ENCODE results near the gene SCAMP2. TPM values are rescaled to one million over a fixed set of nuclear protein-coding genes. Genes with fewer than 3 reads are reported as not detected.

Gene SCAMP2
- total and polyA plus RNA-seq, 5 donors from 2014 or later, result 107 to 194 (median 152) TPM

GRCh38 chr15:74878273-74878672 is 5.1 kb upstream of the SCAMP2 start:
- Mint-ChIP-seq H3K27me3 (no peaks in the 10 kb centered on the region), H3K9me3 (peaks cover 0 to 2% (median 0%) of the 10 kb centered on the region in 7 donors), H3K4me3 (no peak overlapping the region), H3K4me1 (peaks cover 0 to 15% (median 5%) of the 10 kb centered on the region in 4 donors), H3K27ac (peak overlapping the region in 1 of 3 donors; percentile 60), H3K36me3 (no peaks in the 10 kb centered on the region)
- Histone ChIP-seq H3K36me3 (ENCODE audit: control insufficient read depth, insufficient read depth, low read length) (no peaks in the 10 kb centered on the region), H3K27ac (ENCODE audit: insufficient read depth, low read length, poor library complexity, severe bottlenecking) (no peak overlapping the region), H3K27me3 (ENCODE audit: control insufficient read depth, insufficient read depth, low read length) (no peaks in the 10 kb centered on the region), H3K4me1 (ENCODE audit: control insufficient read depth, insufficient read depth, low read length, poor library complexity, severe bottlenecking) (peaks cover 9% of the 10 kb centered on the region), H3K4me3 (ENCODE audit: low read depth, low read length) (no peak overlapping the region), H3K9me3 (ENCODE audit: control insufficient read depth in 2 of 2, low read length in 2 of 2) (no peaks in the 10 kb centered on the region)
- ATAC-seq (ENCODE audit: low read depth in 2 of 2) (no peak), DNase-seq (no peak)

GRCh38 chr15:74873756-74874424 is 725 bp upstream of the SCAMP2 start:
- Histone ChIP-seq H3K9me3 (ENCODE audit: control insufficient read depth in 2 of 2, low read length in 2 of 2) (no peaks in the 10 kb centered on the region), H3K4me1 (ENCODE audit: control insufficient read depth, insufficient read depth, low read length, poor library complexity, severe bottlenecking) (peaks cover 43% of the 10 kb centered on the region), H3K27ac (ENCODE audit: insufficient read depth, low read length, poor library complexity, severe bottlenecking) (peak overlapping the region; percentile 93), H3K27me3 (ENCODE audit: control insufficient read depth, insufficient read depth, low read length) (no peaks in the 10 kb centered on the region), H3K4me3 (ENCODE audit: low read depth, low read length) (peak overlapping the region; percentile 71), H3K36me3 (ENCODE audit: control insufficient read depth, insufficient read depth, low read length) (no peaks in the 10 kb centered on the region)
- peaks cover 0 to 2% (median 0%) of the 10 kb centered on the region in 7 donors for H3K9me3 Mint-ChIP-seq
- H3K36me3 Mint-ChIP-seq, result peaks cover 6% of the 10 kb centered on the region
- DNase-seq (no peak), ATAC-seq (ENCODE audit: low read depth in 2 of 2) (no peak)
- H3K27me3 Mint-ChIP-seq, result no peaks in the 10 kb centered on the region
- H3K4me1 Mint-ChIP-seq, result peaks cover 6 to 50% (median 31%) of the 10 kb centered on the region in 4 donors
- H3K27ac Mint-ChIP-seq, result peak overlapping the region; percentile 96 to 99 (median 96)
- H3K4me3 Mint-ChIP-seq, result peak overlapping the region; percentile 97 to 100 (median 98)

GRCh38 chr15:74872702-74873035 is 496 bp downstream of the SCAMP2 start:
- Histone ChIP-seq H3K27ac (ENCODE audit: insufficient read depth, low read length, poor library complexity, severe bottlenecking) (peak overlapping the region; percentile 93), H3K4me3 (ENCODE audit: low read depth, low read length) (peak overlapping the region; percentile 94), H3K4me1 (ENCODE audit: control insufficient read depth, insufficient read depth, low read length, poor library complexity, severe bottlenecking) (peaks cover 55% of the 10 kb centered on the region), H3K9me3 (ENCODE audit: control insufficient read depth in 2 of 2, low read length in 2 of 2) (no peaks in the 10 kb centered on the region), H3K36me3 (ENCODE audit: control insufficient read depth, insufficient read depth, low read length) (peaks cover 9% of the 10 kb centered on the region), H3K27me3 (ENCODE audit: control insufficient read depth, insufficient read depth, low read length) (no peaks in the 10 kb centered on the region)
- Mint-ChIP-seq H3K4me3 (peak overlapping the region; percentile 97 to 100 (median 98)), H3K27ac (peak overlapping the region; percentile 96 to 99 (median 96)), H3K27me3 (no peaks in the 10 kb centered on the region), H3K9me3 (no peaks in the 10 kb centered on the region), H3K36me3 (peaks cover 13% of the 10 kb centered on the region), H3K4me1 (peaks cover 11 to 62% (median 42%) of the 10 kb centered on the region in 4 donors)
- no peak for DNase-seq
- no peak for ATAC-seq (ENCODE audit: low read depth in 2 of 2)

- Histone ChIP-seq H3K4me3 (ENCODE audit: low read depth, low read length) (peak overlapping the region; percentile 72), H3K36me3 (ENCODE audit: control insufficient read depth, insufficient read depth, low read length) (peaks cover 12% of the 10 kb centered on the region), H3K27me3 (ENCODE audit: control insufficient read depth, insufficient read depth, low read length) (no peaks in the 10 kb centered on the region), H3K27ac (ENCODE audit: insufficient read depth, low read length, poor library complexity, severe bottlenecking) (peak overlapping the region; percentile 63), H3K9me3 (ENCODE audit: control insufficient read depth in 2 of 2, low read length in 2 of 2) (no peaks in the 10 kb centered on the region), H3K4me1 (ENCODE audit: control insufficient read depth, insufficient read depth, low read length, poor library complexity, severe bottlenecking) (peaks cover 76% of the 10 kb centered on the region)
- H3K27ac Mint-ChIP-seq, result peak overlapping the region; percentile 76 to 90 (median 83)
- peak overlapping the region; percentile 97 to 100 (median 98) for H3K4me3 Mint-ChIP-seq
- H3K36me3 Mint-ChIP-seq, result peaks cover 27% of the 10 kb centered on the region
- DNase-seq (no peak), ATAC-seq (ENCODE audit: low read depth in 2 of 2) (no peak)
- no peaks in the 10 kb centered on the region for H3K9me3 Mint-ChIP-seq
- no peaks in the 10 kb centered on the region for H3K27me3 Mint-ChIP-seq
- H3K4me1 Mint-ChIP-seq, result peaks cover 11 to 83% (median 53%) of the 10 kb centered on the region in 4 donors
Measured at GRCh38 chr15:74870436-74871215, 2.5 kb downstream of the SCAMP2 start.

GRCh38 chr15:74869726-74870407 is 3.3 kb downstream of the SCAMP2 start:
- H3K36me3 Mint-ChIP-seq, result peaks cover 31% of the 10 kb centered on the region

GRCh38 chr15:74869372-74869725 is 3.8 kb downstream of the SCAMP2 start:
- ATAC-seq (ENCODE audit: low read depth in 2 of 2) (no peak), DNase-seq (no peak)
- no peaks in the 10 kb centered on the region for H3K27me3 Mint-ChIP-seq
- peak overlapping the region; percentile 63 for H3K27ac ChIP-seq (ENCODE audit: insufficient read depth, low read length, poor library complexity, severe bottlenecking)
- H3K4me1 ChIP-seq (ENCODE audit: control insufficient read depth, insufficient read depth, low read length, poor library complexity, severe bottlenecking), result peaks cover 78% of the 10 kb centered on the region
- peaks cover 11 to 94% (median 62%) of the 10 kb centered on the region in 4 donors for H3K4me1 Mint-ChIP-seq
- peak overlapping the region; percentile 72 for H3K4me3 ChIP-seq (ENCODE audit: low read depth, low read length)
- H3K27me3 ChIP-seq (ENCODE audit: control insufficient read depth, insufficient read depth, low read length), result no peaks in the 10 kb centered on the region
- H3K27ac Mint-ChIP-seq, result peak overlapping the region; percentile 32 to 90 (median 70)
- H3K4me3 Mint-ChIP-seq, result peak overlapping the region; percentile 97 to 100 (median 98)
- H3K9me3 ChIP-seq (ENCODE audit: control insufficient read depth in 2 of 2, low read length in 2 of 2), result no peaks in the 10 kb centered on the region
- peaks cover 14% of the 10 kb centered on the region for H3K36me3 ChIP-seq (ENCODE audit: control insufficient read depth, insufficient read depth, low read length)
- H3K36me3 Mint-ChIP-seq, result peaks cover 33% of the 10 kb centered on the region
- no peaks in the 10 kb centered on the region for H3K9me3 Mint-ChIP-seq

More at GRCh38 chr15:74869726-74870407, 3.3 kb downstream of the SCAMP2 start:
- H3K27me3 Mint-ChIP-seq, result no peaks in the 10 kb centered on the region
- H3K4me3 Mint-ChIP-seq, result peak overlapping the region; percentile 97 to 100 (median 98)
- peaks cover 11 to 89% (median 58%) of the 10 kb centered on the region in 4 donors for H3K4me1 Mint-ChIP-seq
- Histone ChIP-seq H3K4me3 (ENCODE audit: low read depth, low read length) (peak overlapping the region; percentile 72), H3K27me3 (ENCODE audit: control insufficient read depth, insufficient read depth, low read length) (no peaks in the 10 kb centered on the region), H3K4me1 (ENCODE audit: control insufficient read depth, insufficient read depth, low read length, poor library complexity, severe bottlenecking) (peaks cover 78% of the 10 kb centered on the region), H3K9me3 (ENCODE audit: control insufficient read depth in 2 of 2, low read length in 2 of 2) (no peaks in the 10 kb centered on the region), H3K27ac (ENCODE audit: insufficient read depth, low read length, poor library complexity, severe bottlenecking) (peak overlapping the region; percentile 63), H3K36me3 (ENCODE audit: control insufficient read depth, insufficient read depth, low read length) (peaks cover 12% of the 10 kb centered on the region)
- DNase-seq, result peak in 1 of 3 donors; percentile 72
- H3K27ac Mint-ChIP-seq, result peak overlapping the region; percentile 32 to 90 (median 75)
- ATAC-seq (ENCODE audit: low read depth in 2 of 2), result peak in 1 of 2 donors; percentile 3
- H3K9me3 Mint-ChIP-seq, result no peaks in the 10 kb centered on the region

- H3K27ac Mint-ChIP-seq, result peak overlapping the region; percentile 75 to 83 (median 79)
- Histone ChIP-seq H3K27me3 (ENCODE audit: control insufficient read depth, insufficient read depth, low read length) (no peaks in the 10 kb centered on the region), H3K4me3 (ENCODE audit: low read depth, low read length) (peak overlapping the region; percentile 65), H3K4me1 (ENCODE audit: control insufficient read depth, insufficient read depth, low read length, poor library complexity, severe bottlenecking) (peaks cover 79% of the 10 kb centered on the region), H3K27ac (ENCODE audit: insufficient read depth, low read length, poor library complexity, severe bottlenecking) (peak overlapping the region; percentile 48), H3K36me3 (ENCODE audit: control insufficient read depth, insufficient read depth, low read length) (peaks cover 15% of the 10 kb centered on the region), H3K9me3 (ENCODE audit: control insufficient read depth in 2 of 2, low read length in 2 of 2) (no peaks in the 10 kb centered on the region)
- H3K27me3 Mint-ChIP-seq, result no peaks in the 10 kb centered on the region
- H3K9me3 Mint-ChIP-seq, result no peaks in the 10 kb centered on the region
- ATAC-seq (ENCODE audit: low read depth in 2 of 2), result no peak
- H3K4me3 Mint-ChIP-seq, result peak overlapping the region; percentile 63 to 100 (median 84)
- peak in 1 of 3 donors; percentile 51 for DNase-seq
- peaks cover 35% of the 10 kb centered on the region for H3K36me3 Mint-ChIP-seq
- H3K4me1 Mint-ChIP-seq, result peaks cover 16 to 94% (median 68%) of the 10 kb centered on the region in 4 donors
Measured at GRCh38 chr15:74868059-74868458, 5.1 kb downstream of the SCAMP2 start.
